ENCODE measurements around the gene EHBP1. TPM values are rescaled to one million over a fixed set of nuclear protein-coding genes. Genes with fewer than 3 reads are reported as not detected.
"Not testable (repeated sequence)": the region's sequence is repeated elsewhere in the genome, so short reads cannot be mapped to it uniquely, and the experiment has no call there.

The EHBP1 gene
- total RNA-seq, 1 donor from 2014 or later, result 114 TPM

DNA sequence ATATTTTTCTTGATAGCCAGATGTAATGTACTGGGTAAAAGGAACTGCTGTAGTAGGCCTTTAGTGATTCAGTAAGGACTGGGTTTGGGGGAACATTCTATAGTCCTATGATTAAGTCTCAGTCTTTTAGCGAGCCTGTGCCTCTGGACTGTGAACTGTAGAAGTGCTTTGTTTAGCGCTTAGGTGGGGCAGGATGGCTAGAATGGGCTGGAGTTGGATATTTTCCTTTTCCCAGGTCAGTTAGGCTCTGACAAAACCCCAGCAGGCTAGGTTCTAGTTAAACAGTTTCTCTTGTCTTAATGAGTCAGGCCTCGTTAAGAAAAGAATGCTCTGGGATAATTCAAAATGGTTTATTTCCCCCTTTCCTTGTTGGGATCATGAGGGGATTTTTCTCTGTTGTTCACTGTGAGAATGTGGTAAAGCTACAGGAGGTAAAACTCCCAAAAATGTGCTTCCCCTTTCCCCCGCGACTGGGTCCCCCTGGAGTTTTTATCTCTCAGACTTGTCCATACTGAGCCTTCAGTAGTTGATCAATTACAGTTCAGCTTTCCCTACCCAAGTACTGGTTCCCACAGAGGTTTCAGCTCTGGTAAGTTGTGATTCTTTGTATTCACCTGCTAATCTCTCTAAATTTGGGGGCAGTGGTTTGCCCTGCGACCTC lies 31.5 kb downstream of the EHBP1 start:
- no peak for DNase-seq

DNA sequence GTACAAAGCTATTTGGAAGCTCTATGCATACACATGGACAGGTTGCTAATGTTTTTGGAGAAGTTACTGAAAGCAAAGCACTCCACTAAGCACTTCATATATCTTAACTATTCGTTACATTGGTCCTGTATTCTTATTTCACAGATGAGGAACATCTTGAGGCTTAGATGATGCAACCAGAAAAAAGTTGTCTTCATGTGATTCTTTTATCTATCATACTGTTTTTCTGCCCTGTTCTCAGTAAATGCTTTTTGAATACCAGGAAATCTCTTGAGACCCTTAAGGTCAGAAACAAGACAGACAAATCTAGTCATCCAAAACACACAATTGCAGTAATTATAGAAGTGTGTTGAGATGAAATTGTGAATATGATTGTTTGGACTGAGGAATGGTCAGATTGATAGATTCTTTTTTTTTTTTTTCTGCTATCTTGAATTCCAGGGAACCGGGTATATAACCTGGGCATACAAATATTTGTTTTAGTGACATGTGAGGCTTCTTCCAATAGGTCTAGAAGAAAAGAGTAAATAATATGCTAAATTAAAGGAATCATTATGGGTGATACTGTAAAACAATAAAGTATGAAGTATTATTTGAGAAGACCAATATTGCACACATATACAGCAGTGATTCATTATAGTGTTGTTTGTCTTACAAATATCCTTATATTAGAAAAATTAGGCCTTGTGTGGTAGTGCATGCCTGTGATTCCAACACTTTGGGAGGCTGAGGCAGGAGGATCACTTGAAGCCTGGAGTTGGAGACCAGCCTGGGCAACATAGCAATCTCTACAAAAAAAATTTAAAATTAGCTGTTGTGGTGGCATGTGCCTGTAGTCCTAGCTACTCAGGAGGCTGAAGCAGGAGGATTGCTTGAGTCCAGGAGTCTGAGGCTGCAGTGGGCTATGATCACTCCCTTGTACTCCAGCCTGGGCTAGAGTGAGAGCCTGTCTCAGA lies 33.7 kb downstream of the EHBP1 start:
- DNase-seq, result no peak

DNA sequence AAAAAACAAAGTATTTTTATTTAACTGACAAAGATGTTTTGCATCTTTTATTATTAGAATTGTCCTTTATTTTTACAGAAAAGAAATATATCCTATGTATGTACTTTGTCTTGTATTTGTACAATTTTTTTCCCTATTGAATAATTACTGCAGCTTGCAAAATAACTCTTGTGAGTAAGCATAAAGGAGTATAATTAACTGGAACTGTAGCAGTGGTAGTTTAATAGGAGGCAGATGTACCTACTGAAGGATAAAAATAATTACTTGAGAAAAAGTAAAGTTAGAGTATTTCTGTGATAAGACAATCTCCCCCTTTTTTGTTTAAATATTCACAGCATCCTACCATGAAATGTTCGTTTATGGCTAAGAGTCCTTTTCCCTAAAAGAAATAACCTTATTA lies 34.7 kb downstream of the EHBP1 start:
- no peak for DNase-seq

DNA sequence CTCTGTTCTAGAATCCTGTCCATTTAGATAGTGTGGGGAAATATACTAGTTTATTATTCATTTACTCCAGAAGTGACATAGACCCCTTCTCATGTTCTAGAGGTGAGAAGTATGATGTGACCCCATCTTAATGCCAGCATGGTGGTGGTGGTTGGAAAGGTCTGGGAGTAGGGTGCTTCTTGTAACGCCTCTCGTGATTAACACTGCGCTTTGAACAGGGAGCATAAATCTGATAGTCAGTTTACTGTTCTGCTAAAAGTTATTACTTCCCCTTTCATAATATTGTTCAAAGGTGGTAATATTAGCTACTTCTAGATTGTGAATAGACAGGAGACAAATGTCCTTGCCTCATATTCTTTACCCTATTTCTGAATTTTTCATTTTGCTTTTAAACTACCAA lies 35.6 kb downstream of the EHBP1 start:
- no peak for DNase-seq

DNA sequence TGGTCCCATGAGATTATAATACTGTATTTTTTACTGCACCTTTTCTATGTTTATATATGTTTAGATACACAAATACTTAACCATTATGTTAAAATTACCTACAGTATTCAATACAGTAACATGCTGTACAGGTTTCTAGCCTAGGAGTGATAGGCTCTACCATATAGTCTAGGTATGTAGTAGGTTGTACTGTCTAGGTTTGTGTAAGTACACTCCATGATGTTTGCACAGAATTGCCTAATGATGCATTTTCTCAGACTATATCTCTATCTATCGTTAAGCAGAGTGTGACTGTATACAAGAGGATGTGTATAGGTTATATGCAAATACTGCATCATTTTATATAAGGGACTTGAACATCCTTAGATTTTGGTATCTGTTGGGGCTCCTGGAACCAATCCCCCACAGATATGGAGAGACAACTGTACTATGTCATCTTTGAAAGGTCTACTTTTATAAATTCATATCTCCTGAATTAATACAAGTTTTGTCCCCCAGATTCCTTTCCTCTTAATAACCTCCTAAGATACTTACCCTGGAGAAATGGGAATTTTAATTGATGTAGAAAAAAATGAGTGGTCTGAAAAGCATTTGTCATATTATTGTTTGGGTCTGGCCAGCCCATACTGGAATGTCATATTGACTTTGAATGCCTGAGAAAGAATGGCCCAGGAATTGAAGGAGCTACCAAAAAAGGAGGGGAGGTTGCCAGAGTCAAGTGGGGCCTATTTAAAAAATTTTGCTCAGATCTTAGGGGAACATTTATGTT lies 36.6 kb downstream of the EHBP1 start:
- no peak for DNase-seq

DNA sequence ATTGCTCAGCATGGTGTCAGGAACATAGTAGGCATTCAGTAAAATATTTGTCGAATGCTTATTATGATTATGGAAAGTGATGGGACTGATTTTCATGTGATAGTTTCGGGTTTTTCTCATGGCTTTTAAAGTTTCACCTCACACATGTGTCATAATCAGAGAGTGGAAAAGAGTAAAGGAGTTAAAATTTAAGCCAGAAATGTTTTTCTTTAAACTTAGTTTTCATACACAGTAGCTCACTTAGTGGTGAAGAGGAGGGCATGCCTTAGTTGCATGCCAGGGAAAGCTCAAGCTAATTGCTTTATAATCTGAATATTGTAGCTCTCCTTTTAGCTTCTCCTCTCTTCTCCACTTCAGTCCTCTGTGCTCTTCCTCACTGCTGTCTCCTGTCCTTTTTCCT lies 38.0 kb downstream of the EHBP1 start:
- no peak for DNase-seq

DNA sequence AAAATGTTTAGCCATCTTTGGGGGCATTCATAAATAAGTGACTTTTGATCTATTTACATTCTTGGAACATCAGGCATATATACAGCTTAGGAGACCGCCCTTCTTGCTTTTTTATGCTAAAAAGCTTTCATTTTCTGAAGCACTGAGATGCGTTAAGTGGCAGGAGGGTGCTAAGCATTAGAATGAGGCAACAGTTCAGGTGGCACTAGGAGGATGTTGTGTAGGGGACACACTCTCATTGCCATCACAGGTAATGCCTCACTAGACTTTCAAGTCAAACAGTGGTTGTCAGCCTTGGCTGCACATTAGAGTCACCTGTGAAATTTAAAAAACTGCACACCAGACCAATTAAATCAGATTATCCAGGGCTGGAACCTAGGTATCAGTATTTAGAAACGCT lies 39.1 kb downstream of the EHBP1 start:
- no peak for DNase-seq

DNA sequence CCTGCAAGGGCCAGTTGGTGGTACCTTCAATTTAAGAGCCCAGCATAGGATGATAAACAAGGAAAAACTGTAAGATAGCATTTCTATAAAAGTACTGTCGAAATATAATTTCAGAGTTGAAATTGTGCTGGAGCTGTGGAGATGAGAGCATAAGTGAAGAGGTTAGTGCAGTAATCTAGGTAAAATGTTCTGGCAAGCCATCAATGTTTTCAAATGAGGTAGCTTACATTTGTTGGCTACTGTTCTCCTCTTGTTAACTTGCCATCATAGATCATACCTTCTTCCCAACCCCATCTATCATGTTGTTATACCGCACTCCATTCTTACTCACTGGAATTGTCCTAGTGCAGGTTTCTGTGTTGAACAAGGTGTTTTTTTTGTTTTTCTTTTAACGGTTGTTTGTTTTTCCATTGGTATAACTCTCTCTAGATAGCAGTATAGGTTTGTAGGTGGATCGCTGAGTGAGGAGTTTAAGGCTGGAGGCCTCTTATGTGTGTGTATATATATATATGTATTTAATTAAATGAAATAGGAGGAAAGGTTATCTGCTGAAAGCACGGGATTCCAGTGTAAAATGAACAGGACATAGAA lies 40.5 kb downstream of the EHBP1 start:
- DNase-seq, result no peak

DNA sequence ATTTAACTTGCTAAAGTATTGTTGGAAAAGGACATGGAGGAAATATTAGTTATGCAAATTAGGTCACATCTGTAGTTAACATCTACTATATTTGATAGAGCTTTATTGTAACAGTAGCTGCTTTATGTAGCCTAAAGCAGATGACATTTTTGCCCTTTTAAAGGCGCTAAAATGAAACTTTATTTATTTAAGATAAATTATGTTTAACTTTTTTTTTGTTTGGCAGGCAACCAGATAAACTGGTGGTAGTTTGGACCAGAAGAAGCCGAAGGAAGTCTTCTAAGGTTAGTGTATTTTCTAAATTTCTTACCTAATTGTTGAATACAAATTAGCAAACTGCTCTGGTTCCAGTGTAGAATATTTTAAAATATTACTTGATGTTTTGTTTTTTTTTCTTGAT lies 41.7 kb downstream of the EHBP1 start:
- no peak for DNase-seq

DNA sequence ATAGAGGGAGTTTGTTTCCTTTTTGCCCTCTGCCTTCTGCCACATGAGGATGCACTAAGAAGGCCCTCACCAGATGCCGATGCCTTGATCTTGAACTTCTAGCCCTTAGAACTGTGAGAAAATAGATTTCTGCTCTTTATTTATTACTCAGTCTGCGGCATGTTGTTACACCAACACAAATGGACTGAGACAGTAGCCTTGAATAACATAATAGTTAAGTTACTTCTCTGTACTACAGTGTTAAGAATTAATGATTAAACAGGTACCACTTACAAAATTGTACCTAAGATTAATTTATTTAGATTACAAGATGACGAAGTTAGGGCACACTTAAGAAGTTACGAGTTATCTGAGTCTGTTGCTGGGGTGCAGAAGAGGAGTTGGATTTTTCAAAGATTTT lies 42.4 kb downstream of the EHBP1 start:
- no peak for DNase-seq

DNA sequence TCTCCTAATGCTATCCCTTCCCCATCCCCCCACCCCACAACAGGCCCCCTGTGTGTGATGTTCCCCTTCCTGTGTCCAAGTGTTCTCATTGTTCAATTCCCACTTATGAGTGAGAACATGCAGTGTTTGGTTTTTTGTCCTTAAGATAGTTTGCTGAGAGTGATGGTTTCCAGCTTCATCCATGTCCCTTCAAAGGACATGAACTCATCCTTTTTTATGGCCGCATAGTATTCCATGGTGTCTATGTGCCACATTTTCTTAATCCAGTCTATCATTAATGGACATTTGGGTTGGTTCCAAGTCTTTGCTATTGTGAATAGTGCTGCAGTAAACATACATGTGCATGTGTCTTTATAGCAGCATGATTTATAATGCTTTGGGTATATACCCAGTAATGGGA lies 43.6 kb downstream of the EHBP1 start:
- not testable (repeated sequence) for DNase-seq

DNA sequence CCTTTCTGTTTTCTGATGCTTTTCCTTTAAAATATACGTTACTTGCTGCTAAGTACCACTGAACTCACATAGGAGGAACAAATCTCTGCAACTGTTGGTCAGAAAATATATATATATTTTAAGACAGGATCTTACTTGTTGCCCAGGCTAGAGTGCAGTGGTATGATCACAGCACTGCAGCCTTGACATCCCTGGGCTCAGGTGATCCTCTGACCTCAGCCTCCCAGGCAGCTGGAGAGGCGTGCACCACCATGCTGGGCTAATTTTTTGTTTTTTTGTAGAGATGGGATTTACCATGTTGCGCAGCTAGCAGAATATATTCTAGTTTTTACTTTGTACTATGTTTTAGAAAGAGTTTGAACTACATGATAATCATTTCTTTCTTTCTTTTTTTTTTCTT lies 51.5 kb downstream of the EHBP1 start:
- DNase-seq, result no peak

DNA sequence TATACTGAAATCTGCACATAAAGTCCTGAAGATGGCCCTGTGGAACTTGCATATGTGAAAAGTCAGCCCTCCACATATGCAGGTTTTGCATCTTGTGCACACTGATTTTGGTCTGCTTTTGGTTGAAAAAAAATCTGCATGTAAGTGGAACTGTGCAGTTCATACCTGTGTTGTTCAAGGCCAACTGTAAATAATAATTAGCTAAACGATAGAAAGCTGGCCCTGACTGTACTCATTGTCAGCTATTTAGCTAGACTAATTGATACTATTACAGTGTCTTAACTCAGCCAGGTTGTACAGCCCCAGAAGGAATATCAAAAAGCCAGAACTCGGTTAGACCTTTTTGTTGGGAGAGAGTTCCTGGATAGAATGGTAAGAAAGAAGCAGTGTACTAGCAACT lies 54.5 kb downstream of the EHBP1 start:
- DNase-seq, result no peak

DNA sequence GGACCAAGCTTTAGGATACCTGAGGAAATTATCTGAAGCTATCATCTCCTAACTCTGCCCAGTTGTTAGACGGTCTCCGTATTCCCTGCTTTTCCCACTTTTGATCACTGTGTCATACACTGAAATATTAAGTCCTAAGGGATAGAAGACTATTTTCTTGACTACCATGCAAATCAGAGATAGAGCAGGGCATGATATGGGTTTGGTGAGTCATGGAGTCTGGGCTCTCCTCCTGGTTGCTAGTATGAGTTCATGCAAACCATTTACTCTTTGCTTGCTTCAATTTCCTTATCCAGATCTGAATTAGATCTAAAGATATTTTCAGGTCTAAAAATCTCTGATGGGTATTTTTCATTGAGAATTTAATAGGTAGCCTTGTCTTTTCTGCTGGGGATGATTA lies 55.0 kb downstream of the EHBP1 start:
- DNase-seq, result no peak

DNA sequence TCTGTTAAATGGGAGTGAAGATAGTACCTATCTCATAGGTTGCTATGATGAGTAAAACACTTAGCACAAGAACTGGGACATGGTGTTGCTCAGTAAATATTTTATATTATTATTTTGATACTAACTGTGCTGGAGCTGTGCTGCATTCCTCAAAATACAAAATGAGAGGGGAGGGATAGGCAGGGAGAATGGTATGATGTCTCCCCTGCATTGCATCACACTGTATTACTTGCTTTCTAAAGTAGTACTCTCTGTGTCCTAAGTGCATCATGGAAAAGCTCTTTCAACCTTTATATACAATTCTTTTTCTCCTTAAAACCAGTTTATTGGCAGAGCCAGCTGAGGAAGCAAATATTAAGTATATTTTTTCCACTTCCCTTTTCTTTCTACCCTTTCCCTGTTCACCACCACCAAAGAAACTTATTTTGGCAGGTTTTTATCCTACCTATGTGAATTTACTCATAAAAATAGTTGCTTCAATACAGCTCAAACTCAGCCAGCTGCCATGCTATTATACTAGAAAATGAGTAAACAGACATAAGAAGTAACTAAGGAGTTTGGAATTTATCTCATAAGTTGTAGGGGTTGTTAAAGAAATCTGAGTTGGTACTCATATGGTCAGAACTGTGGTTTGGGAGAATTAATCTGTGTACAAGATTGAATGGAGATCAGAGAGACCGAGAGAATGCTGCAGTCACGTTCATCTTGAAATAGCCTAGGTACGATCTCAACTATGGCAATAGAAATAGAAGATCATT lies 60.3 kb downstream of the EHBP1 start:
- DNase-seq, result no peak

DNA sequence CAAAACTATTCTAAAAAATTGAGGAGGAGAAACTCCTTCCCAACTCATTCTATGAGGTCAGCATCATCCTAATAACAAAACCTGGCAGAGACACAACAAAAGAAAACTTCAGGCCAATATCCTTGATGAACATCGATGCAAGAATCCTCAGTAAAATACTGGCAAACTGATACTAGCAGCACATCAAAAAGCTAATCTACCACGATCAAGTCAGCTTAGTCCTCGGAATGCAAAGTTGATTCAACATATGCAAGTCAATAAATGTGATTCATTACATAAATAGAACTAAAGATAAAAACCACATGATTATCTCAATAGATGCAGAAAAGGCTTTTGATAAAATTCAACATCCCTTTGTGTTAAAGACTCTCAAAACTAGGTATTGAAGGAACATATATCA lies 63.1 kb downstream of the EHBP1 start:
- DNase-seq, result no peak

DNA sequence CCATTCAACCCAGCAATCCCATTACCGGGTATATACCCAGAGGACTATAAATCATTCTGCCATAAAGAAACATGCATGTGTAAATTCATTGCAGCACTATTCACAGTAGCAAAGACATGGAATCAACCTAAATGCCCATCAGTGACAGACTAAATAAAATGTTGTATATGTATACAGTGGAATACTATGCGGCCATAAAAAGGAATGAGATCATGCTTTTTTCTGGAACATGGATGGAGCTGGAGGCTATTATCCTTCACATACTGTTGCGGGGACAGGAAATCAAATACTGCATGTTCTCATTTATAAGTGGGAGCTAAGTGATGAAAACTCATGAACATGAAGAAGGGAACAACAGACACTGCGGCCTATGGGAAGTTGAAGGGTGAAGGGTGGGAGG lies 65.1 kb downstream of the EHBP1 start:
- DNase-seq, result no peak

DNA sequence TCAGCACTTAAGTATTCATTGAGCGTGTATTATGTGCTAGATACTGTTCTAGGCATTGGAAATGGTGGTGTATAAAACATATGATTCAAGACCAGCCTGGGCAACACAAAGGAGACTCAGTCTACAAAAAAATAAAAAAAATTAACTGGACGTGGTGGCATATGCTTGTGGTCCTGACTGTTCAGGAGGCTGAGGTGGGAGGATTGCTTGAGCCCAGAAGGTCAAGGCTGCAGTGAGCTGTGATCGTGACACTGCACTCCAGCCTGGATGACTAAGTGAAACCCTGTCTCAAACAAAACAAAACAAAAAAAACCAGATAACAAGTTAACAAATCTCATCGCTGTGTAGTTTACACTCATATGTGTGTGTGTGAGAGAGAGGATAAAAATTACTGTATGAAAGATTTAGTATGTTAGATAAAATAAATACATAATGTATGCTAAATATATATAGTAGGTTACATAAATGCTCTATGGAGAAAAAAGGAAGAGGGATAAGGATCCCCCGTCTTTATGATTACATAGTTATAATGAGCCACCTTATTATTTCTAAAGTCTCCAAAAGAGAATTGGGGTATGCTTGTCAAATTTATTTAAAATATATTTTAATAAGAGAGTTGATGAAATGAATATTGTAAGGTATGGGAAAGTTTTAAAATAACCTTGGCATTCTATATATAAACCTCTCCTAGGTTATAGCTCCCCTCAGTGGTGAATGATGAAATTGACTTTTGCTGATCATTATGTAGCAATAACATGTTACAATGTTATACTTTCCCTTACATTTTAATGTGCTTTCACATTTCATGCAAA lies 69.2 kb downstream of the EHBP1 start:
- no peak for DNase-seq

DNA sequence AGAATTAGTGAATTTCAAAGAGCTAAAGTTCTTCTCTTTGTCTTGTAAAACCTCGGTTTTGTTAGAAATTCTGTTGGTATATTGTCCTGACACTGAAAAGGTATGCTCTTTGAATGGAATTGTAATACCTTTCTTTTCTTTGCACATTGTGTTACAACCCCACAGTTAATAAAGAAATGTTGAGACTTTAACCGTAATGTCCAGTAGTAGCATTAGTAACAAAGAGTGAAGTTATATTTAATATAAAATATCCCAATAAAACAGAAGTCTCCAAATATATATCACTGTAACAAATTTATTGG lies 69.8 kb downstream of the EHBP1 start:
- DNase-seq, result no peak

DNA sequence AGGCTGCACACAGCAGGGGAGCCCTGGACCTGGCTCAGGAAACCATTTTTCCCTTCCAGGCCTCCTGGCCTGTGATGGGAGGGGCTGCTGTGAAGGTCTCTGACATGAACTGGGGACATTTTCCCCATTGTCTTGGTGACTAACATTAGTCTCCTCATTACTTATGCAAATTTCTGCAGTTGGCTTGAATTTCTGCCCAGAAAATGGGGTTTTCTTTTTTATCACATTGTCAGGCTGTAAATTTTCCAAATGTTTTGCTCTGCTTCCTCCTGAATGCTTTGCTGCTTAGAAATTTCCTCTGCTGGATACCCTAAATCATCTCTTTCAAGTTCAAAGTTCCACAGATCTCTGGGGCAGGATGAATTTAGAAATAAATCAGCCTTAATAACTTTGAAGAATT lies 78.2 kb downstream of the EHBP1 start:
- DNase-seq, result no peak

DNA sequence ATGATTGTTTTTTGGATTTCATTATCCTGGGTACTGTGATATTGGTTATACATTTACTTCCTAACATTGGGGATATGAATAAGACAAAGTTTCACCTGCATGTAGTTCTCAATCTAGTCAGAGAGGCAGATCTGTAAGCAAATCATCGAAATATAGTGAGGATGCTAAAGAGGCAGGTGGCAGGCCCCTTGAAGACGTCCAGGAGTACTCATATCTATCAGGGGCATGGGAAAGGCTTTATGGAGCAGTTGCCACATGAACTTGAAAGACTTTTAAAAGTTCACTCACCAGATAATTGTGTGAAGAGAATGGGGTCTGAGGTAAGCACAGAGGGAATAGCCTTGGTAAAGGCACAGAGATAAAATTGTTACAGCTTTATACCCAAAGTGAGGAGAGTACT lies 78.8 kb downstream of the EHBP1 start:
- no peak for DNase-seq

Data from occipital lobe (tissue), 2 donors.